ENCODE data around the gene NCOA3. TPM values are rescaled to one million over a fixed set of nuclear protein-coding genes. Genes with fewer than 3 reads are reported as not detected.
"Not testable (repeated sequence)": the region's sequence is repeated elsewhere in the genome, so short reads cannot be mapped to it uniquely, and the experiment has no call there.

Gene NCOA3
- total RNA-seq, 2 donors from 2014 or later = 63.6 to 66.6 TPM

GRCh38 chr20:47500082-47500481, 1.6 kb upstream of the NCOA3 start:
- not testable (repeated sequence) for DNase-seq (ENCODE audit: low spot score); H3K36me3 Mint-ChIP-seq; H3K27me3 Mint-ChIP-seq; ATAC-seq; H3K9me3 Mint-ChIP-seq
- peak overlapping the region in 1 of 2 donors; percentile 87 for H3K27ac Mint-ChIP-seq
- H3K4me1 Mint-ChIP-seq (ENCODE audit: low read depth in 2 of 2) = peaks cover 33 to 48% of the 10 kb centered on the region in 2 donors
- H3K4me3 Mint-ChIP-seq = peak overlapping the region; percentile 96

GRCh38 chr20:47500554-47500953, 1.1 kb upstream of the NCOA3 start:
- Mint-ChIP-seq H3K4me1 (ENCODE audit: low read depth in 2 of 2) (peaks cover 30 to 48% of the 10 kb centered on the region in 2 donors), H3K4me3 (peak overlapping the region; percentile 96), H3K27me3 (no peaks in the 10 kb centered on the region), H3K27ac (peak overlapping the region; percentile 87 to 95), H3K9me3 (no peaks in the 10 kb centered on the region), H3K36me3 (peaks cover 8% of the 10 kb centered on the region)
- DNase-seq (ENCODE audit: low spot score) (no peak), ATAC-seq (no peak)

GRCh38 chr20:47501116-47501481, 588 bp upstream of the NCOA3 start:
- Mint-ChIP-seq H3K4me1 (ENCODE audit: low read depth in 2 of 2) (peaks cover 28 to 48% of the 10 kb centered on the region in 2 donors), H3K27ac (peak overlapping the region; percentile 87 to 95), H3K36me3 (peaks cover 8% of the 10 kb centered on the region), H3K4me3 (peak overlapping the region; percentile 96), H3K27me3 (no peaks in the 10 kb centered on the region), H3K9me3 (no peaks in the 10 kb centered on the region)
- ATAC-seq (no peak), DNase-seq (ENCODE audit: low spot score) (no peak)

- Mint-ChIP-seq H3K9me3 (no peaks in the 10 kb centered on the region), H3K36me3 (peaks cover 8% of the 10 kb centered on the region), H3K27ac (peak overlapping the region; percentile 87 to 95), H3K4me3 (peak overlapping the region; percentile 96), H3K4me1 (ENCODE audit: low read depth in 2 of 2) (peaks cover 32 to 57% of the 10 kb centered on the region in 2 donors), H3K27me3 (no peaks in the 10 kb centered on the region)
- ATAC-seq = peak; percentile 48 to 52
- DNase-seq (ENCODE audit: low spot score) = peak; percentile 69
These were observed 868 bp downstream of the NCOA3 start for GRCh38 chr20:47502271-47503239.

GRCh38 chr20:47503685-47504084, 2.0 kb downstream of the NCOA3 start:
- Mint-ChIP-seq H3K27ac (peak overlapping the region; percentile 87 to 95), H3K4me3 (peak overlapping the region; percentile 96), H3K27me3 (no peaks in the 10 kb centered on the region), H3K36me3 (peaks cover 8% of the 10 kb centered on the region), H3K4me1 (ENCODE audit: low read depth in 2 of 2) (peaks cover 27 to 58% of the 10 kb centered on the region in 2 donors), H3K9me3 (no peaks in the 10 kb centered on the region)
- ATAC-seq = no peak
- DNase-seq (ENCODE audit: low spot score) = no peak

GRCh38 chr20:47506335-47506734, 4.6 kb downstream of the NCOA3 start:
- Mint-ChIP-seq H3K4me1 (ENCODE audit: low read depth in 2 of 2) (peaks cover 34 to 64% of the 10 kb centered on the region in 2 donors), H3K27me3 (no peaks in the 10 kb centered on the region), H3K9me3 (no peaks in the 10 kb centered on the region), H3K4me3 (peak overlapping the region; percentile 17), H3K27ac (peak overlapping the region in 1 of 2 donors; percentile 61), H3K36me3 (peaks cover 8% of the 10 kb centered on the region)
- ATAC-seq (no peak), DNase-seq (ENCODE audit: low spot score) (no peak)

- Mint-ChIP-seq H3K27ac (peak overlapping the region in 1 of 2 donors; percentile 61), H3K4me1 (ENCODE audit: low read depth in 2 of 2) (peaks cover 29 to 59% of the 10 kb centered on the region in 2 donors), H3K4me3 (peak overlapping the region; percentile 46), H3K36me3 (peaks cover 8% of the 10 kb centered on the region), H3K27me3 (no peaks in the 10 kb centered on the region), H3K9me3 (no peaks in the 10 kb centered on the region)
- DNase-seq (ENCODE audit: low spot score) (no peak), ATAC-seq (no peak)
These were observed 5.2 kb downstream of the NCOA3 start for GRCh38 chr20:47506850-47507249.

GRCh38 chr20:47507275-47507981, 5.7 kb downstream of the NCOA3 start:
- ATAC-seq = peak in 1 of 2 donors; percentile 49
- peak overlapping the region; percentile 46 for H3K4me3 Mint-ChIP-seq
- DNase-seq (ENCODE audit: low spot score); H3K36me3 Mint-ChIP-seq; H3K27me3 Mint-ChIP-seq; H3K9me3 Mint-ChIP-seq: not testable (repeated sequence)
- peaks cover 30 to 61% of the 10 kb centered on the region in 2 donors for H3K4me1 Mint-ChIP-seq (ENCODE audit: low read depth in 2 of 2)
- peak overlapping the region in 1 of 2 donors; percentile 61 for H3K27ac Mint-ChIP-seq

GRCh38 chr20:47508278-47508677, 6.6 kb downstream of the NCOA3 start:
- peak overlapping the region; percentile 63 to 73 for H3K27ac Mint-ChIP-seq
- ATAC-seq (no peak), DNase-seq (ENCODE audit: low spot score) (no peak)
- peaks cover 28 to 57% of the 10 kb centered on the region in 2 donors for H3K4me1 Mint-ChIP-seq (ENCODE audit: low read depth in 2 of 2)
- peaks cover 4% of the 10 kb centered on the region for H3K36me3 Mint-ChIP-seq
- H3K4me3 Mint-ChIP-seq = peak overlapping the region; percentile 58
- no peaks in the 10 kb centered on the region for H3K9me3 Mint-ChIP-seq
- no peaks in the 10 kb centered on the region for H3K27me3 Mint-ChIP-seq

- ATAC-seq = peak in 1 of 2 donors; percentile 58
- H3K36me3 Mint-ChIP-seq = no peaks in the 10 kb centered on the region
- H3K9me3 Mint-ChIP-seq = no peaks in the 10 kb centered on the region
- H3K4me1 Mint-ChIP-seq (ENCODE audit: low read depth in 2 of 2) = peaks cover 24 to 50% of the 10 kb centered on the region in 2 donors
- peak overlapping the region; percentile 58 for H3K4me3 Mint-ChIP-seq
- H3K27ac Mint-ChIP-seq = peak overlapping the region; percentile 63 to 73
- no peaks in the 10 kb centered on the region for H3K27me3 Mint-ChIP-seq
- DNase-seq (ENCODE audit: low spot score) = no peak
These were observed 7.5 kb downstream of the NCOA3 start for GRCh38 chr20:47509104-47509661.

GRCh38 chr20:47509685-47510084, 8.0 kb downstream of the NCOA3 start:
- Mint-ChIP-seq H3K9me3 (no peaks in the 10 kb centered on the region), H3K4me3 (no peak overlapping the region), H3K36me3 (no peaks in the 10 kb centered on the region), H3K27me3 (no peaks in the 10 kb centered on the region), H3K27ac (peak overlapping the region; percentile 63 to 73), H3K4me1 (ENCODE audit: low read depth in 2 of 2) (peaks cover 24 to 50% of the 10 kb centered on the region in 2 donors)
- DNase-seq (ENCODE audit: low spot score) (no peak), ATAC-seq (peak in 1 of 2 donors; percentile 70)

- H3K9me3 Mint-ChIP-seq = peaks cover 3% of the 10 kb centered on the region
- H3K36me3 Mint-ChIP-seq = peaks cover 8% of the 10 kb centered on the region
- DNase-seq (ENCODE audit: low spot score) (no peak), ATAC-seq (no peak)
- peak overlapping the region in 1 of 2 donors; percentile 40 for H3K27ac Mint-ChIP-seq
- H3K4me1 Mint-ChIP-seq (ENCODE audit: low read depth in 2 of 2) = peaks cover 26% of the 10 kb centered on the region in 2 donors
- no peaks in the 10 kb centered on the region for H3K27me3 Mint-ChIP-seq
- no peak overlapping the region for H3K4me3 Mint-ChIP-seq
These were observed 14.2 kb downstream of the NCOA3 start for GRCh38 chr20:47515843-47516242.

GRCh38 chr20:47521059-47521808, 19.5 kb downstream of the NCOA3 start:
- Mint-ChIP-seq H3K4me1 (ENCODE audit: low read depth in 2 of 2) (peaks cover 25 to 28% of the 10 kb centered on the region in 2 donors), H3K27ac (peak overlapping the region in 1 of 2 donors; percentile 8), H3K27me3 (no peaks in the 10 kb centered on the region), H3K36me3 (peaks cover 18% of the 10 kb centered on the region), H3K9me3 (peaks cover 7% of the 10 kb centered on the region), H3K4me3 (no peak overlapping the region)
- DNase-seq (ENCODE audit: low spot score) (no peak), ATAC-seq (no peak)
